H9 (cell line): Measurements from ENCODE around the gene FHOD1. TPM values are rescaled to one million over a fixed set of nuclear protein-coding genes. Genes with fewer than 3 reads are reported as not detected.

Experiments
- DNase-seq: peaks from one replicate; pipeline ENCODE4 v3.0.0-alpha.2; 2017
- H2AFZ ChIP-seq: one replicate; pipeline ENCODE4 v1.6.1; 2013; ENCODE audit warnings: mild to moderate bottlenecking, low read length, control low read depth, moderate library complexity
- H2AK5ac ChIP-seq: 2 replicates; pipeline ENCODE4 v1.6.1; 2013; ENCODE audit warnings: low read length, control low read depth, mixed read lengths; ENCODE audit not compliant: insufficient read length
- H2BK120ac ChIP-seq: one replicate; pipeline ENCODE4 v1.6.1; 2013; ENCODE audit warnings: low read depth, mild to moderate bottlenecking, low read length, control low read depth, inconsistent platforms; ENCODE audit not compliant: poor library complexity, severe bottlenecking
- H2BK12ac ChIP-seq: 2 replicates; pipeline ENCODE4 v1.6.1; 2013; ENCODE audit warnings: low read length, control low read depth, mixed read lengths, low read depth; ENCODE audit not compliant: insufficient read length
- H2BK15ac ChIP-seq: 2 replicates; pipeline ENCODE4 v1.6.1; 2013; ENCODE audit warnings: low read depth, low read length, control low read depth
- H2BK20ac ChIP-seq: one replicate; pipeline ENCODE4 v1.6.1; 2013; ENCODE audit warnings: low read depth, mild to moderate bottlenecking, low read length, control low read depth, inconsistent platforms; ENCODE audit not compliant: poor library complexity, severe bottlenecking
- H2BK5ac ChIP-seq: 2 replicates; pipeline ENCODE4 v1.6.1; 2013; ENCODE audit warnings: low read length, control low read depth, mixed read lengths; ENCODE audit not compliant: insufficient read length
- H3K14ac ChIP-seq: 2 replicates; pipeline ENCODE4 v1.6.1; 2013; ENCODE audit warnings: low read length, control low read depth; ENCODE audit not compliant: insufficient read depth
- H3K18ac ChIP-seq: 2 replicates; pipeline ENCODE4 v1.6.1; 2013; ENCODE audit warnings: low read depth, mild to moderate bottlenecking, mixed read lengths, low read length, control low read depth; ENCODE audit not compliant: insufficient read length
- H3K23ac ChIP-seq: 2 replicates; pipeline ENCODE4 v1.6.1; 2013; ENCODE audit warnings: low read length, control low read depth, mixed read lengths, low read depth; ENCODE audit not compliant: insufficient read length
- H3K23me2 ChIP-seq: 2 replicates; pipeline ENCODE4 v1.6.1; 2013; ENCODE audit warnings: low read depth, mild to moderate bottlenecking, mixed read lengths, low read length, control low read depth; ENCODE audit not compliant: insufficient read length, poor library complexity, severe bottlenecking
- H3K27ac ChIP-seq: 2 replicates; pipeline ENCODE4 v1.5.1; 2013; ENCODE audit warnings: low read length, control low read depth, mixed read lengths, low read depth; ENCODE audit not compliant: insufficient read length
- H3K27me3 ChIP-seq: 2 replicates; pipeline ENCODE4 v1.6.1; 2013; ENCODE audit warnings: low read length, control low read depth, inconsistent platforms; ENCODE audit not compliant: insufficient read depth
- H3K4ac ChIP-seq: 2 replicates; pipeline ENCODE4 v1.6.1; 2013; ENCODE audit warnings: low read depth, mild to moderate bottlenecking, control low read depth, inconsistent platforms, low read length, moderate library complexity
- H3K4me1 ChIP-seq: 2 replicates; pipeline ENCODE4 v1.6.1; 2013; ENCODE audit warnings: low read length, control low read depth, inconsistent platforms; ENCODE audit not compliant: insufficient read depth
- H3K4me2 ChIP-seq: 2 replicates; pipeline ENCODE4 v1.6.1; 2013; ENCODE audit warnings: low read length, control low read depth, mixed read lengths; ENCODE audit not compliant: insufficient read length, insufficient read depth
- H3K56ac ChIP-seq: 2 replicates; pipeline ENCODE4 v1.6.1; 2013; ENCODE audit warnings: low read depth, mild to moderate bottlenecking, mixed read lengths, low read length, control low read depth; ENCODE audit not compliant: insufficient read length
- H3K79me1 ChIP-seq: 2 replicates; pipeline ENCODE4 v1.6.1; 2013; ENCODE audit warnings: low read depth, mild to moderate bottlenecking, moderate library complexity, low read length, control low read depth, inconsistent platforms; ENCODE audit not compliant: insufficient read depth, poor library complexity, severe bottlenecking
- H3K79me2 ChIP-seq: 2 replicates; pipeline ENCODE4 v1.6.1; 2013; ENCODE audit warnings: low read length, control low read depth, inconsistent platforms; ENCODE audit not compliant: insufficient read depth
- H3K9ac ChIP-seq: 2 replicates; pipeline ENCODE4 v1.6.1; 2013; ENCODE audit warnings: low read length, control low read depth, mixed read lengths; ENCODE audit not compliant: insufficient read length; ENCODE audit errors: extremely low read depth
- H3K9me3 ChIP-seq: one replicate; pipeline ENCODE4 v1.6.1; 2013; ENCODE audit warnings: low read depth, low read length, inconsistent platforms; ENCODE audit not compliant: control insufficient read depth
- H3T11ph ChIP-seq: one replicate; pipeline ENCODE4 v1.6.1; 2013; ENCODE audit warnings: mild to moderate bottlenecking, low read length, control low read depth, inconsistent platforms
- H4K20me1 ChIP-seq: one replicate; pipeline ENCODE4 v1.6.1; 2013; ENCODE audit not compliant: control insufficient read depth, insufficient read length, insufficient read depth
- H4K5ac ChIP-seq: 2 replicates; pipeline ENCODE4 v1.6.1; 2013; ENCODE audit warnings: low read depth, mild to moderate bottlenecking, mixed read lengths, low read length, control low read depth; ENCODE audit not compliant: insufficient read length
- H4K8ac ChIP-seq: replicated peaks from 2 replicates; pipeline ENCODE4 v1.6.1; 2013; ENCODE audit warnings: low read length, control low read depth, mixed read lengths, low read depth; ENCODE audit not compliant: insufficient read length
- H4K91ac ChIP-seq: 2 replicates; pipeline ENCODE4 v1.6.1; 2013; ENCODE audit warnings: low read depth, mild to moderate bottlenecking, moderate library complexity, mixed read lengths, low read length, control low read depth; ENCODE audit not compliant: insufficient read length
- H3K27ac Mint-ChIP-seq, 3 experiments: 2 replicates in 2 of 3; 3 replicates in 1 of 3; pipeline ENCODE4 v1.8.0; 2020 to 2021; ENCODE audit warnings: mixed read lengths in 3 of 3, mild to moderate bottlenecking in 1 of 3, moderate library complexity in 1 of 3
- H3K27me3 Mint-ChIP-seq: 2 replicates; pipeline ENCODE4 v1.8.0; 2021; ENCODE audit warnings: low read depth, mild to moderate bottlenecking, moderate library complexity, mixed read lengths
- H3K36me3 Mint-ChIP-seq, 3 experiments: 2 replicates in 2 of 3; 3 replicates in 1 of 3; pipeline ENCODE4 v1.8.0; 2020 to 2021; ENCODE audit warnings: low read depth in 3 of 3, mixed read lengths in 3 of 3; ENCODE audit not compliant: insufficient read depth in 1 of 3
- H3K4me1 Mint-ChIP-seq, 2 experiments: 2 replicates each; pipeline ENCODE4 v1.8.0; 2020; ENCODE audit warnings: mixed read lengths in 2 of 2
- H3K4me3 Mint-ChIP-seq, 2 experiments: 2 replicates in 1 of 2; 3 replicates in 1 of 2; pipeline ENCODE4 v1.8.0; 2020 to 2021; ENCODE audit warnings: mild to moderate bottlenecking in 2 of 2, mixed read lengths in 2 of 2, moderate library complexity in 1 of 2
- H3K9me3 Mint-ChIP-seq, 2 experiments: 2 replicates in 1 of 2; 3 replicates in 1 of 2; pipeline ENCODE4 v1.8.0; 2020; ENCODE audit warnings: mild to moderate bottlenecking in 2 of 2, mixed read lengths in 2 of 2, moderate library complexity in 1 of 2
- WGBS: extraction: QIAGEN DNeasy Blood & Tissue Kit; methylation state at CpG from one replicate; pipeline ENCODE4 v1.1.7; 2013; ENCODE audit warnings: missing lambda C conversion rate, low lambda C conversion rate, mixed read lengths; ENCODE audit not compliant: insufficient read length; ENCODE audit errors: extremely low coverage; 5-methylcytosine and 5-hydroxymethylcytosine counted together
- total RNA-seq: library from RNA; stranded (reverse); gene quantifications from 2 replicates; pipeline ENCODE4 v1.2.1, GENCODE V29; 2021
- TF ChIP-seq, protein P1 (sequence below): fragments of 200-600 bp; sonication (generic); conservative IDR thresholded peaks from 3 replicates; pipeline ENCODE4 v1.8.0; 2021; ENCODE audit warnings: antibody characterized with exemption, mild to moderate bottlenecking

FHOD1 gene
- total RNA-seq, 1 experiment from 2014 or later = 67.0 TPM

DNA sequence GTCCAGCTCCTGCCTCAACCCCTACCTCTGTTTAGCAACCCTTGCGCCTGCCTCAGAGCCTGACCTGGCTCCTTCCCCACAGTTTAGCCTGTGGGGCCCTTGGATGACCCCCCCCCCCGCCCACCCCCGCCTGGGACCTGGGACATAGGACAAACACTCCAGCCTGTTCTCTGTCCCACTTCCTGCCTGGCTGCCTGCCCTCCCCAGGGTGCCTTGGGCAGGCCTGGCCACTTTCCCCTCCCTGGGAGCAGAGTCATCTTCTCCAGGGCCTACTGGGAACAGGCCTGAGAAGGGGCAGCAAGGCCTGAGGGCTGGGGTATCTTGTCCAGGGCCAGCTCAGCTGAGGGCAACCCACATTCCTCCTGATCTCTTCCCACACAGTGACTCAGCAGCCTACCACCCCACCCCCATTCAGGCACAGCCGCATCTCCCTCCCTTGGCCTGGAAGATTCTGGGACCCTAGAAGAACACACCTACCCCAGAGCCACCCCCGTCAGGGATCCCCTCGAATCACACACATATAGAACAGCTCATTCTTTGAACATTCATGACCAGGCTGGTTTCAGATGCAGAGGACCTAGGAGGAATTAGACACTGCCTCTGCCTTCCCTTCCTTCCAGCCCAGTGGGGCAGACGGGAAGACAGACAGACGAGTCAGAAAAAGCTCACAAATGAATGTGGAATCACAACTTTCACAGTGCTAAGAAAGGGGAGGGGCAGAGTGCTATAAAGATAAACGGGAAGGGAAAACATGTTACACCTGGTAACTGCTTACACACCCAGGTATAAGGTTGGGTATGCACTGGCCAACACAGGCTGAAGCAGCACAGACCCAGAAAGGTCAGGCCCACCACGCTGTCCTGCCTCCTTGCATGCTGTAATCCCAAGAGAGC, 6.0 kb downstream of the FHOD1 start:
- Histone ChIP-seq H2AK5ac (no peak overlapping the region), H3K9ac (no peak overlapping the region), H3K79me1 (peaks cover 4% of the 10 kb centered on the region), H3K79me2 (no peaks in the 10 kb centered on the region; the same call in 1 of the 2 replicates), H4K5ac (no peak overlapping the region), H3K18ac (peak overlapping the region; percentile 46), H3K9me3 (no peaks in the 10 kb centered on the region), H3K14ac (no peak overlapping the region; the same call in none of the 2 replicates), H2BK120ac (no peak overlapping the region), H3K56ac (no peak overlapping the region), H3K23me2 (peaks cover 5% of the 10 kb centered on the region), H3K27ac (peak overlapping the region; percentile 30), H3K23ac (no peak overlapping the region), H4K20me1 (peaks cover 3% of the 10 kb centered on the region), H2BK12ac (no peak overlapping the region), H3K4me2 (no peak overlapping the region), H3K4ac (no peak overlapping the region; the same call in 1 of the 2 replicates), H2BK15ac (no peak overlapping the region), H2AFZ (no peak overlapping the region), H4K8ac (no peak overlapping the region), H2BK20ac (no peak overlapping the region), H3K4me1 (peaks cover 11% of the 10 kb centered on the region; the same call in 1 of the 2 replicates), H3T11ph (no peak overlapping the region), H3K27me3 (no peaks in the 10 kb centered on the region), H2BK5ac (peak overlapping the region; percentile 44), H4K91ac (no peak overlapping the region)
- Mint-ChIP-seq H3K9me3 (no peaks in the 10 kb centered on the region), H3K27ac (peak overlapping the region; percentile 62 to 97 (median 87); a peak in 6 of 7 replicates), H3K4me1 (peaks cover 28 to 31% of the 10 kb centered on the region in 2 experiments), H3K27me3 (no peaks in the 10 kb centered on the region; the same call in 1 of the 2 replicates), H3K4me3 (peak overlapping the region in 1 of 2 experiments; percentile 63; a peak in 1 of 5 replicates), H3K36me3 (peaks cover 10 to 36% (median 22%) of the 10 kb centered on the region in 3 experiments)
- no CpG with 5 or more reads among the region's 10 CpGs for WGBS
- TF ChIP-seq, protein P1, sequence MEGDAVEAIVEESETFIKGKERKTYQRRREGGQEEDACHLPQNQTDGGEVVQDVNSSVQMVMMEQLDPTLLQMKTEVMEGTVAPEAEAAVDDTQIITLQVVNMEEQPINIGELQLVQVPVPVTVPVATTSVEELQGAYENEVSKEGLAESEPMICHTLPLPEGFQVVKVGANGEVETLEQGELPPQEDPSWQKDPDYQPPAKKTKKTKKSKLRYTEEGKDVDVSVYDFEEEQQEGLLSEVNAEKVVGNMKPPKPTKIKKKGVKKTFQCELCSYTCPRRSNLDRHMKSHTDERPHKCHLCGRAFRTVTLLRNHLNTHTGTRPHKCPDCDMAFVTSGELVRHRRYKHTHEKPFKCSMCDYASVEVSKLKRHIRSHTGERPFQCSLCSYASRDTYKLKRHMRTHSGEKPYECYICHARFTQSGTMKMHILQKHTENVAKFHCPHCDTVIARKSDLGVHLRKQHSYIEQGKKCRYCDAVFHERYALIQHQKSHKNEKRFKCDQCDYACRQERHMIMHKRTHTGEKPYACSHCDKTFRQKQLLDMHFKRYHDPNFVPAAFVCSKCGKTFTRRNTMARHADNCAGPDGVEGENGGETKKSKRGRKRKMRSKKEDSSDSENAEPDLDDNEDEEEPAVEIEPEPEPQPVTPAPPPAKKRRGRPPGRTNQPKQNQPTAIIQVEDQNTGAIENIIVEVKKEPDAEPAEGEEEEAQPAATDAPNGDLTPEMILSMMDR = no peak
- peak; percentile 42 for DNase-seq
